ENCODE results near the gene MYO1F. TPM values are rescaled to one million over a fixed set of nuclear protein-coding genes. Genes with fewer than 3 reads are reported as not detected.

MYO1F gene
- under 0.01 and 0.10 TPM in 2 replicates for total RNA-seq

DNA sequence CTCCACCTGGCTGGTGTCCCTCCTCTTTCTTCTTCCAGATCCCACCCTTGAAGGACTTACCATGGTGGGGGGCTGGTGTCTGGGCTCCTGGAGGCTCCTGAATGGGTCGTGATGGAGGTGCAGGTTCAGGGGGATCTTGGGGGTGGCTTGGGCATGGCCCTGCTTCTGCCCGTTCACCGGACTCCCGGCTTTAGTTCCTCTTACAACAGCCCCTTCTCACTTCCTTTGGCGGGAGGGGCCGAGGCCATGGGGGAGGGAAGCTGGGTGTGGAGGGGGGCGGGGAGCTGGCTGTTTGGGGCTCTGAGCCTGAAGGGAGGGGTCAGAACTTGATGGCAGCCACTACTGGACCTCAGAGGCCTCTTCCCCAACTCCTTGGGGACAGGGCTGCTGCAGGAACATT is at the start of gene MYO1F:
Gene MYO1F (minus strand): TSS at position 196 of the 400 bp plus-strand sequence. CDS start 133 bp downstream, at position 63.

DNA sequence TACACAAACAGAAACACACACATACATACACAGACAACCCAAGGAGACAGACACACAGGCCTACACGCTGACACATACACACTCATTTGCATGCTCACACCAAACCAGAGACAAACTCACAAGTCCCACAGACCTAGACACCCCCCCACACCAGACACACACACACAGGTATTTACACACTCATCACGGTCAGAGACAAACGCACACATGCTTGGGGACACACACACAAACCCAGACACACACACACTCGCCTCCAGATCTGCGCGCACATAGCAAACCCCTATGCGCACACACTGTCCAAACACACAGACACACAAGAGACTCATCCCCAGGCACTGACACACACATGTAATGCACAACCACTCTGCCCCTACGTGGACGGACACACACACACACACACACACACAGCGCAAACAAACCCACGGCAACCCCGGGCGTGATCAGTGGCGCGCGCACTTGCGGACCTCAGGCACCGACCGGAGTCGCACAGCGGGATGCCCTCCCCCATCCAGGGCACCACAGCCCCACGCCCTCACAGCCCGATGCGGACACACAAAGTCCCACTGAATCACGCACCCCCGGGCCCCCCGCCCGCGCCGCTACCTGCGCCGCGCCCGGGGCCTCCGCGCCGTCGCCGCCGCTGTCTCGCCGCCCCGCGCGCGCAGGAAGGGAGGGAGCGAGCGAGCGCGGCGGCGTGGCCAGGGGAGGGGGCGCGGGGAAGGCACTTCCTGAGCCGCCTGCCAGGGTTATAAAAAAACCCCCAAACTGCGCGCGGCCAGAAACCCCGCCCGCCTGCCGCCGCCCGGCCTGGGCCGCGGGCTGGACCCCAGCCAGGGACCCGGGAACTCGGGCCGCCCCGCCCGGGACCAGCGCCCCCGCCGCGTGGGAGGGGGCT is 33.0 kb upstream of the MYO1F start, which contains the start of gene ADAMTS10:
Gene ADAMTS10 (minus strand): TSS at position 675 of the 895 bp plus-strand sequence. CDS start 5,005 bp downstream, outside the sequence.

GRCh38 chr19:8513687-8514504 is 63.3 kb downstream of the MYO1F start, which contains the start of gene ZNF414:
Gene ZNF414, minus strand, starts transcription at chr19:8514167. Its CDS starts 121 bp downstream, at chr19:8514046.

Other genes with a start within 250 kb of the MYO1F start
- gene KANK3, start 234.2 kb downstream of the MYO1F start, total RNA-seq, result 31.8 and 76.4 TPM in 2 replicates
- 11.7 and 94.7 TPM in 2 replicates for gene ANGPTL4, start 213.3 kb downstream of the MYO1F start, total RNA-seq
- gene RAB11B, start 187.1 kb downstream of the MYO1F start, total RNA-seq, result 29.2 and 38.9 TPM in 2 replicates
- 163 and 207 TPM in 2 replicates for gene MARCHF2, start 164.1 kb downstream of the MYO1F start, total RNA-seq
- gene HNRNPM, start 132.5 kb downstream of the MYO1F start, total RNA-seq, result 45.4 and 68.0 TPM in 2 replicates
- gene PRAM1, start 74.8 kb downstream of the MYO1F start, total RNA-seq, result not detected in 2 replicates
- gene ZNF414, start 63.3 kb downstream of the MYO1F start, total RNA-seq, result 3.9 and 4.9 TPM in 2 replicates
- gene ADAMTS10, start 33.3 kb upstream of the MYO1F start, total RNA-seq, result 8.0 and 11.1 TPM in 2 replicates
- not detected in 2 replicates for gene NFILZ, start 53.2 kb upstream of the MYO1F start, total RNA-seq
- gene ACTL9, start 121.4 kb upstream of the MYO1F start, total RNA-seq, result not detected in 2 replicates
- gene OR2Z1, start 144.2 kb upstream of the MYO1F start, total RNA-seq, result not detected in 2 replicates